ENCODE measurements around the gene ANTKMT. TPM values are rescaled to one million over a fixed set of nuclear protein-coding genes. Genes with fewer than 3 reads are reported as not detected.

The ANTKMT gene
- total RNA-seq, 2 experiments from 2014 or later = 8.1 TPM

GRCh38 chr16:693364-693763 lies 27.6 kb upstream of the ANTKMT start:
- peaks cover 5% of the 10 kb centered on the region for H3K36me3 Mint-ChIP-seq (ENCODE audit: low read depth)
- peak overlapping the region; percentile 80 for H3K4me3 Mint-ChIP-seq
- H3K4me3 ChIP-seq (ENCODE audit: low read length) = no peak overlapping the region
- TF ChIP-seq, protein P1, sequence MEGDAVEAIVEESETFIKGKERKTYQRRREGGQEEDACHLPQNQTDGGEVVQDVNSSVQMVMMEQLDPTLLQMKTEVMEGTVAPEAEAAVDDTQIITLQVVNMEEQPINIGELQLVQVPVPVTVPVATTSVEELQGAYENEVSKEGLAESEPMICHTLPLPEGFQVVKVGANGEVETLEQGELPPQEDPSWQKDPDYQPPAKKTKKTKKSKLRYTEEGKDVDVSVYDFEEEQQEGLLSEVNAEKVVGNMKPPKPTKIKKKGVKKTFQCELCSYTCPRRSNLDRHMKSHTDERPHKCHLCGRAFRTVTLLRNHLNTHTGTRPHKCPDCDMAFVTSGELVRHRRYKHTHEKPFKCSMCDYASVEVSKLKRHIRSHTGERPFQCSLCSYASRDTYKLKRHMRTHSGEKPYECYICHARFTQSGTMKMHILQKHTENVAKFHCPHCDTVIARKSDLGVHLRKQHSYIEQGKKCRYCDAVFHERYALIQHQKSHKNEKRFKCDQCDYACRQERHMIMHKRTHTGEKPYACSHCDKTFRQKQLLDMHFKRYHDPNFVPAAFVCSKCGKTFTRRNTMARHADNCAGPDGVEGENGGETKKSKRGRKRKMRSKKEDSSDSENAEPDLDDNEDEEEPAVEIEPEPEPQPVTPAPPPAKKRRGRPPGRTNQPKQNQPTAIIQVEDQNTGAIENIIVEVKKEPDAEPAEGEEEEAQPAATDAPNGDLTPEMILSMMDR (IDR thresholded peaks at IDR 0.05) = no peak
- H3K4me1 ChIP-seq (ENCODE audit: insufficient read depth, low read length) = peaks cover 58% of the 10 kb centered on the region
- ATAC-seq (ENCODE audit: poor library complexity) (no peak), DNase-seq (peak in 1 of 14 experiments; percentile 57)
- CTCF ChIA-PET = no interaction called here
- peaks cover 22% of the 10 kb centered on the region for H3K4me1 Mint-ChIP-seq (ENCODE audit: low read depth)
- H3K9me3 ChIP-seq (ENCODE audit: control insufficient read depth in 1 of 2, insufficient read depth in 1 of 2, low read length in 2 of 2) = peaks cover 0 to 7% of the 10 kb centered on the region in 2 experiments
- POLR2A ChIA-PET = interaction anchor here (1.8 to 4.1 kb wide), 3 partner anchors 9 to 28 kb away, joined by 6 to 55 read pairs (median 7); partner anchors contain the start of genes ANTKMT, JMJD8 and STUB1
- H3K27me3 Mint-ChIP-seq = no peaks in the 10 kb centered on the region
- H3K27ac ChIP-seq (ENCODE audit: low read depth in 1 of 2, low read length in 2 of 2) = no peak overlapping the region
- H3K9me3 Mint-ChIP-seq = no peaks in the 10 kb centered on the region
- no peaks in the 10 kb centered on the region for H3K27me3 ChIP-seq (ENCODE audit: control insufficient read depth in 1 of 2, insufficient read depth in 2 of 2, low read length in 2 of 2)
- H3K27ac Mint-ChIP-seq = no peak overlapping the region
- intact Hi-C loops (cut with DNase I, micrococcal nuclease) = loop anchor here in 1 of 2 experiments (10.0 kb wide), 2 partner anchors 721 to 1271 kb away; partner anchors contain the start of genes RNF151, RPS2 and UNKL
- H3K36me3 ChIP-seq (ENCODE audit: insufficient read depth, low read length) = no peaks in the 10 kb centered on the region

DNA sequence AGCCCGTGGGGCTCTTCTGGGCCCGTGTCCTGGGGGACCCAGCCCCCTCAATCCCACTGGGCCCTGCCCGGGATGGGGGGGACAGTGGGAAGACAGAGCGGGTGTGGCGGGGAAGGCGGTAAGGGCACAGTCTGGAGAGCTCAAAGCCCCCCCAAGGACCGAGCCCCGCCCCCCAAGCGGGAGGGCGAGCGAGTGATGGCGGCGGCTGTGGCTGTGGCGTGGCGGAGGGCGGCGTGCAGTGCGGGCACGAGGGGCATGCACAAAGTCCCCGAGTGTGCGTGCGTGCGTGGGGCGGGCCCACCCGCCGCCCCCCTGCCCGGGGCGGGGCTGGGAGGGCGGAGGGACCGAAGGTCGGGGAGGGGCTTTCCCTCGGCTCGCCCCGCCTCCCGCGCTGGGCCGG lies 27.2 kb upstream of the ANTKMT start:
- Histone ChIP-seq H3K4me1 (ENCODE audit: insufficient read depth, low read length) (peaks cover 58% of the 10 kb centered on the region), H3K4me3 (ENCODE audit: low read length) (no peak overlapping the region), H3K36me3 (ENCODE audit: insufficient read depth, low read length) (no peaks in the 10 kb centered on the region), H3K9me3 (ENCODE audit: control insufficient read depth in 1 of 2, insufficient read depth in 1 of 2, low read length in 2 of 2) (peaks cover 0 to 7% of the 10 kb centered on the region in 2 experiments), H3K27me3 (ENCODE audit: control insufficient read depth in 1 of 2, insufficient read depth in 2 of 2, low read length in 2 of 2) (no peaks in the 10 kb centered on the region), H3K27ac (ENCODE audit: low read depth in 1 of 2, low read length in 2 of 2) (no peak overlapping the region)
- Mint-ChIP-seq H3K9me3 (no peaks in the 10 kb centered on the region), H3K36me3 (ENCODE audit: low read depth) (peaks cover 5% of the 10 kb centered on the region), H3K27me3 (no peaks in the 10 kb centered on the region), H3K4me3 (peak overlapping the region; percentile 80), H3K27ac (no peak overlapping the region), H3K4me1 (ENCODE audit: low read depth) (peaks cover 22% of the 10 kb centered on the region)
- CTCF ChIA-PET = no interaction called here
- TF ChIP-seq, protein P1 (IDR thresholded peaks at IDR 0.05) = no peak
- POLR2A ChIA-PET = interaction anchor here (1.8 to 4.1 kb wide), 3 partner anchors 10 to 27 kb away, joined by 6 to 55 read pairs (median 7); partner anchors contain the start of genes ANTKMT, JMJD8 and STUB1
- intact Hi-C loops (cut with DNase I, micrococcal nuclease) = loop anchor here in 1 of 2 experiments (10.0 kb wide), 2 partner anchors 721 to 1271 kb away; partner anchors contain the start of genes RNF151, RPS2 and UNKL
- peak in 5 of 14 experiments; percentile 35 to 82 (median 49) for DNase-seq
- peak; percentile 28 for ATAC-seq (ENCODE audit: poor library complexity)

- TF ChIP-seq, protein P1 (IDR thresholded peaks at IDR 0.05) = no peak
- no peaks in the 10 kb centered on the region for H3K27me3 Mint-ChIP-seq
- intact Hi-C loops (cut with DNase I, micrococcal nuclease) = loop anchor here in 1 of 2 experiments (10.0 kb wide), 2 partner anchors 720 to 1270 kb away; partner anchors contain the start of genes RNF151, RPS2 and UNKL
- ChIA-PET POLR2A (interaction anchor here (0.8 to 4.1 kb wide), 7 partner anchors 10 to 270 kb away, joined by 3 to 55 read pairs (median 12); partner anchors contain the start of genes ANTKMT, JMJD8, METRN and METTL26), CTCF (interaction anchor here (1.7 to 2.0 kb wide), 2 partner anchors 27 to 47 kb away, joined by 6 to 8 read pairs; partner anchors contain the start of genes CIAO3 and RHOT2)
- peaks cover 58% of the 10 kb centered on the region for H3K4me1 ChIP-seq (ENCODE audit: insufficient read depth, low read length)
- peaks cover 5% of the 10 kb centered on the region for H3K36me3 Mint-ChIP-seq (ENCODE audit: low read depth)
- peak overlapping the region; percentile 69 for H3K4me3 ChIP-seq (ENCODE audit: low read length)
- no peak overlapping the region for H3K27ac ChIP-seq (ENCODE audit: low read depth in 1 of 2, low read length in 2 of 2)
- peaks cover 22% of the 10 kb centered on the region for H3K4me1 Mint-ChIP-seq (ENCODE audit: low read depth)
- DNase-seq = peak in 3 of 14 experiments; percentile 32 to 64 (median 54)
- no peak for ATAC-seq (ENCODE audit: poor library complexity)
- no peak overlapping the region for H3K27ac Mint-ChIP-seq
- H3K27me3 ChIP-seq (ENCODE audit: control insufficient read depth in 1 of 2, insufficient read depth in 2 of 2, low read length in 2 of 2) = no peaks in the 10 kb centered on the region
- H3K9me3 Mint-ChIP-seq = no peaks in the 10 kb centered on the region
- peaks cover 0 to 7% of the 10 kb centered on the region in 2 experiments for H3K9me3 ChIP-seq (ENCODE audit: control insufficient read depth in 1 of 2, insufficient read depth in 1 of 2, low read length in 2 of 2)
- H3K36me3 ChIP-seq (ENCODE audit: insufficient read depth, low read length) = no peaks in the 10 kb centered on the region
- peak overlapping the region; percentile 70 for H3K4me3 Mint-ChIP-seq
These were observed 26.6 kb upstream of the ANTKMT start for GRCh38 chr16:694187-694862.
